Stimulated activated effector memory CD8-positive, alpha-beta T cell treated with anti-CD3 and anti-CD28 coated beads, Interleukin-12 subunit alpha, Interleukin-12 subunit beta, amount 100 ng/mL, for 72 hours (primary cell): ENCODE results near the gene DAB2.

Experiments
- ATAC-seq: fragments of 150-1000 bp; cut with Tn5 transposase; 2 replicates; pipeline ENCODE4 v1.10.0; 2021
- DNase-seq, 2 donors: peaks; one replicate each; pipeline ENCODE4 v3.0.0; 2021 to 2022; ENCODE audit warnings: low spot score in 2 of 2
- H3K27ac Mint-ChIP-seq: one replicate; pipeline ENCODE4 v1.8.0; 2022; ENCODE audit warnings: mild to moderate bottlenecking, mixed read lengths
- H3K36me3 Mint-ChIP-seq: one replicate; pipeline ENCODE4 v1.8.0; 2022; ENCODE audit warnings: mild to moderate bottlenecking, mixed read lengths
- H3K4me1 Mint-ChIP-seq: one replicate; pipeline ENCODE4 v1.8.0; 2022; ENCODE audit warnings: mixed read lengths
- H3K4me3 Mint-ChIP-seq: one replicate; pipeline ENCODE4 v1.8.0; 2022; ENCODE audit warnings: mild to moderate bottlenecking, mixed read lengths
- H3K9me3 Mint-ChIP-seq: one replicate; pipeline ENCODE4 v1.8.0; 2022; ENCODE audit warnings: mixed read lengths

Gene DAB2

DNA sequence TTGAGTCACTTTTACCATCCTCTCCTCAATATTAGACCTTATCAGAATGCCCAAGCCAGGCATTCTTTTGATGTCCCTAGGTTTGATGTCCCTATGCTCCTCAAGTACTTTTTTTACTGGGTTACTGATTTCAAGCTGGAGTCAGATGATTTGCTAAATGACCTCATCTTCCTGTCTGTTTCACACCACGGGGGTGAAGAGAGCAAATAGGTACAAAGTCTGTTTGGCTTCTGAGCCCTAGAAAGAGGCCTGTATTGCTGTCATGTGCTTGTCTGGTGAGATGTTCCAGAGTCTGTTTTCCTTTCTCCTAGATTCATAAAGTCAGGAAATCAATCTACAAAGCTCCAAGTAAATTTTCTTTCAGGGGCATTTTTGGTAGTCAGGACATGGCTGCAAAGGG, 12.7 kb upstream of the DAB2 start:
- DNase-seq (no peak), ATAC-seq (peak; percentile 50)
- Mint-ChIP-seq H3K9me3 (no peaks in the 10 kb centered on the region), H3K36me3 (no peaks in the 10 kb centered on the region), H3K27ac (no peak overlapping the region), H3K4me3 (no peak overlapping the region), H3K4me1 (no peaks in the 10 kb centered on the region)

DNA sequence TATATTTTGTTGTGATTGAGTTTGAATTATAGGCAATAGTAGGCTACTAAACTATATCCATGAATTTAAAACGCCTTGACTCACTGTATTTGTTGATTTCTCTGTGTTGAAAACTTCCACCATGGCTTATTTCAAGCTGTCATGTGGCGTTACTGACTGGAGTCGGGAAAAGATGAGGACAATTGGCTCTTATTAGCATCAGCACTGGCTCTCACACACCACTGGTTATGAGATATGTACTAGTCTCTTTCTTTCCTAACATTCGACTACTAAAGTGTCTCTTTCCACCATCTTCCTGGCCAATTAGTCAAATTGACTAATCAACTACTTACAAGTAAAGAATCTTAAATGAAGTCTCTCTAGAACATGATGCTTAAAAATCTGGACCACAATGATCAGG, 9.1 kb upstream of the DAB2 start:
- Mint-ChIP-seq H3K4me1 (no peaks in the 10 kb centered on the region), H3K9me3 (no peaks in the 10 kb centered on the region), H3K27ac (no peak overlapping the region), H3K4me3 (no peak overlapping the region), H3K36me3 (no peaks in the 10 kb centered on the region)
- no peak for ATAC-seq
- DNase-seq: no peak

DNA sequence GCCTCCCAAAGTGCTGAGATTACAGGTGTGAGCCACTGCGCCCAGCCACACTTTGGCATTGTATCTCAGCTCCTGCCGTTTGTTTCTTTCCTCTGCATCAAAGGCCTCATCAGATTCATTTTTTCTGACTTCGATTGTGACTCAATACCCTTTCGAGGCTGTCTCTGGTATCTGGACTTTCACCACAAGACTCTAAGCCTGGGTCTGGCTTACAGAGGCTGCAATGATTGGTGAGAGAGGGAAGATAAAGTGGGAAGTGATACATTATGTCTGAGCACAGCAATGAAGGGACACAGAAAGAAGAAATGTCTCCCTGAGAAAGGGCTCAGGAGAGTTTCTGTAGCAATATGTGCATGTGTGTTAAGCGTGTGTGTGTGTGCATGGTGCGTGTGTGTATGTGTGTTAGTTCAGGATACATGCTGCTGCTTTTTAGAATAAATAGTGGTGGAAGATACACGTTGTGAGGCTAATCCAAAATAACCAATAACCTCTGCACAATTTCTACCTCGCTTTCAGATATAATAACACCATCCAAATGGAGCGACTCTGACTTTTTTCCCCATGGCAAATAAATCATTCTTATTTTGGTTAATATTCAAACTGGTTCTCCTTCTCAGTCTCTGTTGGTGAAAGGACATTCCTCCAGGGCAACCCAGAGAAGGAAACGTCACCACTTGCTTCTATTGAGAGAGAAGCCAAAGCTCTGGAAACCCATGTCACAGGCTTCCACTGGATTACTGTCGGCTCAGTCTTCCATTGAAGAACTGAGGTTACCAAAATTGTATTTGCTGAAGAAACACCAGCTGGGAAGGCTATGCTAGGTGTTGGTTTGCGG, 8.1 kb upstream of the DAB2 start:
- DNase-seq: no peak
- no peaks in the 10 kb centered on the region for H3K4me1 Mint-ChIP-seq
- no peak for ATAC-seq
- no peak overlapping the region for H3K27ac Mint-ChIP-seq
- H3K4me3 Mint-ChIP-seq: no peak overlapping the region
- no peaks in the 10 kb centered on the region for H3K36me3 Mint-ChIP-seq
- H3K9me3 Mint-ChIP-seq: no peaks in the 10 kb centered on the region

DNA sequence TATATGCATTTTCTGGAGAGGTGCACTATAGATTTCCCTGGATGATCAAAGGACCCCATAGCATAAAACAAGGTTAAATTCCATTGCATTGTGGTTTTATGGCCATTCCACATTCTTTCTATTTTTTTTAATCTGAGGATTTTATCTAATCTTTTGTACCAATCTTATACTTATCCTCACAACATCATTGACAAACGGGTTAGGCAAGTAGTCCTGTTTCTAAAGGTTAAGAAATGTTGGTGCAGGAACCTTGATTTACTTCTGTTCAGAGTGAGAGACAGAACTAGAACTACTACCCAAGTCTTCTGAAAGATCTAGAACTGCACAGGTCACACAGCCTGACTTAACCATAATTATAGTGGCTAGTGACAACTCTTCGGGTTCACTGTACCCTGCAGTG, 5.7 kb upstream of the DAB2 start:
- Mint-ChIP-seq H3K4me3 (no peak overlapping the region), H3K27ac (no peak overlapping the region), H3K36me3 (no peaks in the 10 kb centered on the region), H3K4me1 (no peaks in the 10 kb centered on the region), H3K9me3 (no peaks in the 10 kb centered on the region)
- DNase-seq (no peak), ATAC-seq (no peak)

DNA sequence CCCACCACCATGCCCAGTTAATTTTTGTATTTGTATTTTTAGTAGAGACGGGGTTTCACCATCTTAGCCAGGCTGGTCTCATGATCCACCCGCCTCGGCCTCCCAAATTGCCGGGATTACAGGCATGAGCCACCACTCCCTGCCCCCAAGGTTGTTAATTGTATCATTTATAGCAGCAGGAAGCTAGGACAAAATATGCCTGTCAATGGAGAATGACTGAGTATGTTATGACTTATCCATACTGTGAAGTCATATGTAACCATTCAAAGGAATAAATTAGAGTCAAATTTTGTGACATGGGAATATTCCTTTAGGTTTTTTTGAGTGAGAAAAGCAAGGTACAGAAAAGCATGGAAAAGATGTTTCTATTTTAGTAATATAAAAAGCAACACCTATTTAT, 3.9 kb upstream of the DAB2 start:
- Mint-ChIP-seq H3K9me3 (no peaks in the 10 kb centered on the region), H3K27ac (no peak overlapping the region), H3K4me3 (no peak overlapping the region), H3K4me1 (peaks cover 7% of the 10 kb centered on the region), H3K36me3 (no peaks in the 10 kb centered on the region)
- ATAC-seq: no peak
- no peak for DNase-seq

DNA sequence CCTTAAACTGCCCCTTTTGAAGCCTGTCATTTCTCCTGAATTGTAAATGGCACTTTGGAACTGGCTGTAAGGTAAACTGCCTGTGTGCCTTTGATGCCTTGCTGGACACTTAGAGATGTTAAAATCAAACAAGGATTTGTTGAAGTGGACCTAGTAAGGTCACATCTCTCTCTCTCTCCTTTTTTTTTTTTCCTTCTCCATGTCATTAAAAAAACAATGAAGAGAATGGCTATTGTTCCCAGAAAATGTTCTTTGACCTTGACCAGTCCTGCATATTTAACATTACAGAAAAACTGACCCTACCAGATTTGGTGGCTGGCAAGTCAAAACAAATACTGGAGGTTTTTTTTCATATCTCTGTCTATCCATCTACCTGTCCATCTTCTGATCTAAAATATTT, 2.9 kb upstream of the DAB2 start:
- Mint-ChIP-seq H3K9me3 (no peaks in the 10 kb centered on the region), H3K4me1 (peaks cover 7% of the 10 kb centered on the region), H3K4me3 (no peak overlapping the region), H3K36me3 (no peaks in the 10 kb centered on the region), H3K27ac (no peak overlapping the region)
- no peak for ATAC-seq
- no peak for DNase-seq

DNA sequence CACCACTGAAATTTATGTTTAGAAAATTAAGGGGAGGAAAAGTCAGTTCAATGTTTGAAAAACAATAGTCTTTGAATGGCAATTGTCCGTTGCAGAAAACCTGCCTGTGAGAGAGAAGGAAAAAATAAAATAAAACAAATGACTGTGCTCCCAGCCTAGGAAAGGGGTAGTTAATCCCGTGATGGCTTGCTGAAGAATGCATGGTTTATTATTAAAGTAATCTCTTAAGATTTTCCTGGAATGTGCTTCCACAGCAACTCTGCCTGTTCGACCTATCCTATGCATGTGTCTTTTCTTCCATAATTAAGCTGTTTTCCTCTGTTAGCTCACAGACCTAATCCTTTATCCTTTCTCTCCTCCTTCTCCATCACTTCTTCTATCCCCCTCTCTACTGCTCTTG, 2.4 kb upstream of the DAB2 start:
- H3K27ac Mint-ChIP-seq: no peak overlapping the region
- no peak overlapping the region for H3K4me3 Mint-ChIP-seq
- DNase-seq (no peak), ATAC-seq (no peak)
- H3K9me3 Mint-ChIP-seq: no peaks in the 10 kb centered on the region
- no peaks in the 10 kb centered on the region for H3K36me3 Mint-ChIP-seq
- peaks cover 7% of the 10 kb centered on the region for H3K4me1 Mint-ChIP-seq

DNA sequence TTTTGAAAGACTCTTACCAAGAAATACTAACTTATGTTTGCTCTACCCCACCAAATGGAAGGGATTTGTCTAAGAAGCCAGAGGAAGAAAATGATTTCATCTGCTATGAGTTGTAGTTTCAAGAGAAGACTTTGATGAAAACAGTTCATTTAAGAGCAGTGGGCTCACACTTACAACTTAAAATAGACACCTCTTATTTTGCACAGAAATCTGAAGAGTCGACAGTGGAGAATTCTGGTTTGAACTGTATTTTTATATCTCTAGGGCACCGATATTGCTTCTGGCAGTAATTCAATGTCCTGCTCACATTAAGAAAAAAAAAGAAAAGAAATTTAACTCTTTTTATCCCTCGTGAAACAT, 1.9 kb upstream of the DAB2 start:
- no peaks in the 10 kb centered on the region for H3K9me3 Mint-ChIP-seq
- H3K36me3 Mint-ChIP-seq: no peaks in the 10 kb centered on the region
- no peak overlapping the region for H3K27ac Mint-ChIP-seq
- no peak overlapping the region for H3K4me3 Mint-ChIP-seq
- peaks cover 7% of the 10 kb centered on the region for H3K4me1 Mint-ChIP-seq
- ATAC-seq (no peak), DNase-seq (no peak)

DNA sequence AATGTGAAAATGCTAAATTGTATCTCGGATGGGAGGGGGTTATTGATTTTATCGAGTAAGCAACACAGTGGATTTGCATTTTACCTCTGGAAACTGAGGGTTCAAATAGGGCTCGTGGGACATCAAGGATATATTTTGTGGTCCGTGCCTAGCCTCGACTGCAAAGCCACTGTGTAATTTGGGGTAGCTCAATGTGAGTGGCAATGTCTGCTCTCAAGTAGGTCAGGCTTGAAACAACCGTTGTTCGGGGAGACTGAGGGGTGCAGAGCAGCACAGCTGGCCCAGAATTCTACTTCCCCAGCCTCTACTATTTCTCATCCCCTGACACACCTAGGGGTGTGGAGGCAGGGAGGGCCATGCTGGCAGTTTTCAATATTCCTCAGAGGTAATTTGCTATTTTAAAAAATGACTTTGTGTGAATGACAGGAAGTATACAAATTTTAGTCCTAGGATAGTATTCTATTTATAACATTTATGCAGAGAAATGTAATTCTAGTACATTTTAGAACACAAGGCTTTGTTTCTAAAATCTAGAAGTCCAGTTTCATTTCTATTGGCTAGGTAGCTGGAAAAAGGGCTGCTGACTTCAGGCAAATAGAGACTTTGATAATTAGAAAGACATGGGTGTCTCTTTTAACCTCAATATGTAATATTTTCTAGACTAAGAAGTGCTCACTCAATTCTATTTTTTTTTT, 1.4 kb upstream of the DAB2 start:
- Mint-ChIP-seq H3K4me1 (peaks cover 7% of the 10 kb centered on the region), H3K27ac (no peak overlapping the region), H3K4me3 (no peak overlapping the region), H3K36me3 (no peaks in the 10 kb centered on the region), H3K9me3 (no peaks in the 10 kb centered on the region)
- DNase-seq (no peak), ATAC-seq (no peak)

DNA sequence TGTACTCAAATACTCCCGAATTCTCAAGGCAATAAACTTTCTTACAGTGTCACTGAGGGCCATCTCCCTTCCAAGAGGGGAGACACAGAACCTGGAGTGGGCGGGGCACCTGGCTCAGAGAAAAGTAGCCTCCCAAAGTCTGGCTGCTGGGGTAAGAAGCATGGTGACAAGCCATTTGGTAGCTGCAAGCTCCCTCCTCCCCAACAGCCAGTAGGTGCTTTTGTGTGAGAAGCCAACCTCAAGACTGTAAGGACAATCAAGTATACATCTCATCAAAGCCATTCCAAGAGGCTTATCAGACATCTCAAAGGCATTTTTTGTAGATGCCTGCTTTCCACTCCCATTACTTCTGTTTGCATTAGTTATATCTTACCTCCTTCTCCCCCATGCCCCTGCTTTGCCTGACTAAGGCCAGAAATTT, 1.4 kb downstream of the DAB2 start:
- no peaks in the 10 kb centered on the region for H3K36me3 Mint-ChIP-seq
- no peak overlapping the region for H3K4me3 Mint-ChIP-seq
- DNase-seq: no peak
- H3K27ac Mint-ChIP-seq: no peak overlapping the region
- ATAC-seq: no peak
- peaks cover 7% of the 10 kb centered on the region for H3K4me1 Mint-ChIP-seq
- H3K9me3 Mint-ChIP-seq: no peaks in the 10 kb centered on the region

DNA sequence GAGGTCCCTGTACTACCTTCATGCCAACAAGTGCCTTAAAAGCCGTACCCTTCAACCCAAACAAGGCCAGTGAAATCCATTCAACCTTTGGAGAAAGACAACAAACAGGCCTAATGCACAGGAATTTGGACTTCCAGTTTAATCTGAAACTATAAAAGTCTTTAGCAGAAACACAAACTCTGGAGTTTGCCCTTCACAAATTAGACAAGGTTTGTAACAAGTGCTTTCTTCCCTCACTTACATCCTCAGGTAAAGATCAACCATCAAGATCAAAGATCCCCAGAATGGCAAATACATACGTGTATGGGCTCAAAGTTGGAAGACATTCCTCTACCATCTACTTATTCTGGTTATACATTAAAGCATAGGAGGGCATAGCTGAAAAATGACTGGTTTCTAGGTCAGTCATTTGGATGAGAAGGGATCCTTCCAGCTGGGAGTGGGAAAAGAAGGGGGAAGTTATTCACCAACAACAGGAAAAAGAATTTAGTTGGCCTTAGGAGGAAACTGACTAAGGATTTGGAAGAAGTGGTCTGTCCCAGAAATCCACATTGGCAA, 2.0 kb downstream of the DAB2 start:
- H3K4me3 Mint-ChIP-seq: no peak overlapping the region
- H3K27ac Mint-ChIP-seq: no peak overlapping the region
- no peak for ATAC-seq
- H3K36me3 Mint-ChIP-seq: no peaks in the 10 kb centered on the region
- H3K9me3 Mint-ChIP-seq: no peaks in the 10 kb centered on the region
- no peak for DNase-seq
- peaks cover 7% of the 10 kb centered on the region for H3K4me1 Mint-ChIP-seq

DNA sequence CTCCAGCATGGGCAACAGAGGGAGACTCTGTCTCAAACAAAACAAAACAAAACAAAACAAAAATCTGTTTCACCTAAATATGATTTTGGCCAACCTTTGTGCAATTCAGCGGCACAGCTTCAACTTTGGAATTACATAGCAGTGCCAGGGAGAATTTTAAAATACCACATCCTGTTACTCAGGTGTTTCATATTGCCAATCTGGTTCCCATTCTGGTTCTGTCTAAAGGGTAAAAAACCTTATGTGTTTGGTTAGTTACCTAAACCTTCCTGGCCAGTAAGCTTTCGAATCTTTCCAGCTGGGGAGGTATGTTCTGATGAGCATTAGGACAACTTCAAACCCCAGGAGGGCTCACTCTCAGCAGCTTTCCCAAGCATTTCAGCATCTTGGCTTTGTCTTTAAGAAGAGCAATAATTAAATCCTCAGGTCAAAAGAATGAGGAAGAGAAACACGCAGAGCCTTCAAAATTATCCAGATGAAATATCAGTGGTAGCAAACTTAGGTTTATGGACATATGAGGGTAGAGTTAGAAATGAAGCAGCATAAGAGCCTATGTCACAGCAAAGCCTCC, 2.7 kb downstream of the DAB2 start:
- Mint-ChIP-seq H3K4me1 (peaks cover 7% of the 10 kb centered on the region), H3K36me3 (no peaks in the 10 kb centered on the region), H3K4me3 (no peak overlapping the region), H3K9me3 (no peaks in the 10 kb centered on the region), H3K27ac (no peak overlapping the region)
- no peak for DNase-seq
- ATAC-seq: no peak

DNA sequence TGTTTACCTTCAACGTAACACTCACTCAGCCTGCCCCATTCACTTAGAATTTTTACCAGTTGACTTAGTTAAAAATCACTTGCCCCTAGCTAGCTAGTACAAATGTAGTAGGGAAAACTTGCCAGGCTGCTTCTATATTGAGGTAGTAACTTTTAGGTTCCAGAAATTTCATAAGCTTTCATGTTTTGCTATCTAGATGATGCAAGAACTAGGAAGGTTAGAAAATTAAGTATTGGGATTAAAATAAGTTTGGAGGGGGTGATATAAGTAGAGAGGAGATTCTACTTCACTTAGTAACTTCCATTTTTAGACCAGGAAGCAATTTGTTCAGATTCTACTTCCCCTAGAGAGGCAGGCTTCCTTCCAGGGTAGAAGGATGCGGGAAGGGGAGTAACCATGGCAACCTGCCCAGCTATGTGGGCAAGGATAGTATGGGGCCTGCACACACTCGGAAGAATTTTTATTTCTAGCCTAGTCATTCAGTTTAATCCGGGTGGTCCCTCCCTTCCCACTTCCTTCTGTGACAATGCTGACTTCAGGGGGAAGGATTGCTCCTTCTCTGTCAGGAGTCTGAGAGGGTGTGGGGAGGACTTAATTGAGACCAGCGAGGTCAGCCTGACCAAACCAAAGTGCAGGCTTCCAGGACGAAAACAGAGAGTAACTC, 4.2 kb downstream of the DAB2 start:
- Mint-ChIP-seq H3K4me1 (peaks cover 7% of the 10 kb centered on the region), H3K4me3 (no peak overlapping the region), H3K36me3 (no peaks in the 10 kb centered on the region), H3K9me3 (no peaks in the 10 kb centered on the region), H3K27ac (no peak overlapping the region)
- no peak for DNase-seq
- ATAC-seq: no peak

DNA sequence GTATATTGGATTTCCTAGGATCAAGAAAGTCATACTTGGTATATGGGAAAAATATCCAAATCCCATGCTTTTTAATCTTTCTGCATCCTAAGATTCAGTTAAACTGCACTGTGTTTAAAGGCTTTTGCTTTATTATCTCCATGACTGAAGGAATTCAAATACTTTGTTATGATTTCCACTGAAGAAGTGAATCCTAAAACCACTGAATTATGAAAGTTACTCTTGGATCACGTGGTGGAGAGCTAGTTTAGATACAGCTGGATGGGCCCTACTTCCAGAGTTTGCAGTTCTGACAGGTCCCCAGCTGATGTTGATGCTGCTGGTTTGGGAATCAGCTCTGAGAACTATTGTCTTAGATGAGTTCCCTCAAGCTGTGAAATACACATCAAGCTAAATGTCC, 5.0 kb downstream of the DAB2 start:
- no peak overlapping the region for H3K4me3 Mint-ChIP-seq
- no peak for ATAC-seq
- no peak for DNase-seq
- H3K9me3 Mint-ChIP-seq: no peaks in the 10 kb centered on the region
- no peaks in the 10 kb centered on the region for H3K36me3 Mint-ChIP-seq
- peaks cover 2% of the 10 kb centered on the region for H3K4me1 Mint-ChIP-seq
- no peak overlapping the region for H3K27ac Mint-ChIP-seq

DNA sequence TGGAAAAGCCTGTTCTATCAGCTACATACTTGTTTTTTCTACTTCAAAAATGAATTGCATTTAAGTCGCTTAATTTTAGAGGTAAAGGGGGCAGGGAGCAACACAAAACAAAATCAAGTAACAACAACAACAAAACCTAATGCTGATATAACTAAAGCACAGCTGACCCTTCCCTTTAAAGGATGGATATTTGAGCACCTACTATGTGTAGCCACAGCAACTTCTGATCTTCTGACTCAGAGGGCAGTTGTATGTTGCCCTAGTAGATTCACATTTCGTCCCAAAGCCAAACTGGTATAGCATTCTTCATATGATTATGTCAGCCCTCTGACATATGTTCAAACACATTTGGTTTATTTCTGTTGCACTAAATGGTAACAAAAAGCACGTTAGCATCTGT, 6.8 kb downstream of the DAB2 start:
- Mint-ChIP-seq H3K4me1 (no peaks in the 10 kb centered on the region), H3K4me3 (no peak overlapping the region), H3K9me3 (no peaks in the 10 kb centered on the region), H3K36me3 (no peaks in the 10 kb centered on the region), H3K27ac (no peak overlapping the region)
- DNase-seq: no peak
- no peak for ATAC-seq
